Small intestine (tissue), 7 donors: Measurements from ENCODE around the gene YWHAG. TPM values are rescaled to one million over a fixed set of nuclear protein-coding genes. Genes with fewer than 3 reads are reported as not detected.
A peak's percentile ranks its signal among the peaks of the same experiment; 100 is the strongest.
"Not testable (repeated sequence)": the region's sequence is repeated elsewhere in the genome, so short reads cannot be mapped to it uniquely, and the experiment has no call there.

Experiments
- DNase-seq, 2 donors: peaks; one replicate each; pipeline versions ENCODE4 v3.0.0 to v3.0.0-alpha.2; 2013
- FAIRE-seq: peaks from 2 replicates; lab custom pipeline; 2012; peaks lifted over from hg19 to GRCh38; lab: Jason Lieb, UNC
- H3K27ac ChIP-seq, 3 donors: one replicate each; pipeline ENCODE4 v1.5.1; 2013; ENCODE audit warnings: low read length in 2 of 3, mild to moderate bottlenecking in 2 of 3, control low read depth in 1 of 3, inconsistent platforms in 1 of 3, low read depth in 1 of 3, moderate library complexity in 1 of 3
- H3K27me3 ChIP-seq, 3 donors: one replicate each; pipeline ENCODE4 v1.6.1; 2013; ENCODE audit warnings: low read length in 3 of 3, inconsistent platforms in 1 of 3; ENCODE audit not compliant: control insufficient read depth in 3 of 3, insufficient read depth in 3 of 3
- H3K36me3 ChIP-seq, 3 donors: one replicate each; pipeline ENCODE4 v1.6.1; 2013; ENCODE audit warnings: low read length in 3 of 3, inconsistent platforms in 1 of 3, low read depth in 1 of 3, mild to moderate bottlenecking in 1 of 3, moderate library complexity in 1 of 3; ENCODE audit not compliant: control insufficient read depth in 3 of 3, insufficient read depth in 2 of 3
- H3K4me1 ChIP-seq, 3 donors: one replicate each; pipeline ENCODE4 v1.6.1; 2013; ENCODE audit warnings: low read length in 2 of 3, inconsistent platforms in 1 of 3, low read depth in 1 of 3, mild to moderate bottlenecking in 1 of 3, moderate library complexity in 1 of 3; ENCODE audit not compliant: control insufficient read depth in 3 of 3, insufficient read depth in 2 of 3
- H3K4me3 ChIP-seq, 3 donors: one replicate each; pipeline ENCODE4 v1.5.1; 2013; ENCODE audit warnings: low read length in 3 of 3, control low read depth in 1 of 3, inconsistent platforms in 1 of 3, low read depth in 1 of 3, mild to moderate bottlenecking in 1 of 3, moderate library complexity in 1 of 3
- H3K9me3 ChIP-seq, 2 donors: one replicate each; pipeline ENCODE4 v1.6.1; 2013; ENCODE audit warnings: low read depth in 1 of 2, low read length in 1 of 2; ENCODE audit not compliant: control insufficient read depth in 2 of 2, insufficient read depth in 1 of 2
- WGBS, 3 donors: extraction: QIAGEN DNeasy Blood & Tissue Kit; methylation state at CpG; one replicate each; pipeline ENCODE4 v1.1.7; 2013; 5-methylcytosine and 5-hydroxymethylcytosine counted together
- polyA plus RNA-seq, 4 donors: library from polyadenylated mRNA; stranded (reverse) in 3 of 4; unstranded in 1 of 4; fragments of 200-250 nt in 3 of 4; fragments of 120-200 nt in 1 of 4; gene quantifications; one replicate each; pipeline versions ENCODE4 v1.2.1 to v1.2.3, GENCODE V29; 2013
- donor health status: healthy with polysubstance abuse.
- donor health status: control.
- donor health status: control.
- donor health status: Bipolar disorder and iron deficiency.
- donor health status: healthy.

YWHAG gene
- polyA plus RNA-seq, 4 donors, result 47.4 to 80.1 (median 54.5) TPM

GRCh38 chr7:76310102-76310957, 48.5 kb downstream of the YWHAG start:
- FAIRE-seq (no peak), DNase-seq (no peak)
- Histone ChIP-seq H3K36me3 (no peaks in the 10 kb centered on the region), H3K9me3 (no peaks in the 10 kb centered on the region), H3K27ac (no peak overlapping the region), H3K4me1 (no peaks in the 10 kb centered on the region), H3K27me3 (no peaks in the 10 kb centered on the region), H3K4me3 (no peak overlapping the region)
- 26 to 55% (median 37%) methylated on average over 20 to 21 of the region's 21 CpGs for WGBS, 3 donors

GRCh38 chr7:76309341-76310101, 49.3 kb downstream of the YWHAG start:
- H3K9me3 ChIP-seq, H3K27me3 ChIP-seq, DNase-seq, H3K36me3 ChIP-seq, H3K4me3 ChIP-seq, FAIRE-seq, H3K4me1 ChIP-seq, H3K27ac ChIP-seq: not testable (repeated sequence)
- WGBS, 3 donors, result 94 to 95% (median 95%) methylated on average over 28 to 50 of the region's 50 CpGs

- 83 to 92% (median 86%) methylated on average over 12 of the region's 12 CpGs for WGBS, 3 donors
- peaks cover 0 to 10% (median 0%) of the 10 kb centered on the region in 3 donors for H3K36me3 ChIP-seq
- not testable (repeated sequence) for H3K4me3 ChIP-seq, H3K4me1 ChIP-seq, H3K27ac ChIP-seq, H3K27me3 ChIP-seq, H3K9me3 ChIP-seq, FAIRE-seq, DNase-seq
These were observed 49.9 kb downstream of the YWHAG start for GRCh38 chr7:76308874-76309273.

GRCh38 chr7:76304888-76305375, 53.9 kb downstream of the YWHAG start:
- Histone ChIP-seq H3K9me3 (no peaks in the 10 kb centered on the region), H3K27ac (peak overlapping the region in 1 of 3 donors; percentile 2), H3K4me3 (no peak overlapping the region), H3K36me3 (peaks cover 0 to 12% (median 0%) of the 10 kb centered on the region in 3 donors), H3K4me1 (peaks cover 0 to 16% (median 3%) of the 10 kb centered on the region in 3 donors), H3K27me3 (peaks cover 0 to 10% (median 0%) of the 10 kb centered on the region in 3 donors)
- 68 to 84% (median 78%) methylated on average over 9 to 10 of the region's 10 CpGs for WGBS, 3 donors
- FAIRE-seq (no peak), DNase-seq (no peak)

GRCh38 chr7:76303202-76304147, 55.3 kb downstream of the YWHAG start:
- DNase-seq (peak; percentile 65 to 84), FAIRE-seq (no peak)
- H3K27ac ChIP-seq, result peak overlapping the region; percentile 60 to 89 (median 87)
- H3K27me3 ChIP-seq, result peaks cover 0 to 10% (median 0%) of the 10 kb centered on the region in 3 donors
- H3K36me3 ChIP-seq, result peaks cover 0 to 12% (median 0%) of the 10 kb centered on the region in 3 donors
- no peaks in the 10 kb centered on the region for H3K9me3 ChIP-seq
- peak overlapping the region; percentile 64 to 88 (median 83) for H3K4me3 ChIP-seq
- peaks cover 0 to 16% (median 3%) of the 10 kb centered on the region in 3 donors for H3K4me1 ChIP-seq
- 1 to 3% (median 3%) methylated on average over 47 to 56 of the region's 56 CpGs for WGBS, 3 donors

GRCh38 chr7:76302347-76303201, 56.2 kb downstream of the YWHAG start, which contains the start of gene HSPB1:
TSS of gene HSPB1 (plus strand) at chr7:76302673. CDS start at chr7:76302713, 40 bp downstream.
- H3K4me3 ChIP-seq, result peak within 1 kb of the TSS; percentile 64 to 88 (median 83)
- WGBS, 3 donors, result 1% methylated on average over 66 to 75 of the region's 75 CpGs

GRCh38 chr7:76301000-76301399, 57.8 kb downstream of the YWHAG start:
- WGBS, 3 donors, result 68 to 90% (median 74%) methylated on average over 3 of the region's 3 CpGs
- H3K27ac ChIP-seq, result no peak overlapping the region
- H3K27me3 ChIP-seq, result peaks cover 0 to 10% (median 0%) of the 10 kb centered on the region in 3 donors
- DNase-seq (no peak), FAIRE-seq (no peak)
- H3K36me3 ChIP-seq, result peaks cover 0 to 12% (median 0%) of the 10 kb centered on the region in 3 donors
- no peaks in the 10 kb centered on the region for H3K9me3 ChIP-seq
- H3K4me3 ChIP-seq, result no peak overlapping the region
- peaks cover 0 to 29% (median 5%) of the 10 kb centered on the region in 3 donors for H3K4me1 ChIP-seq

More at GRCh38 chr7:76302347-76303201, 56.2 kb downstream of the YWHAG start, which contains the start of gene HSPB1:
- FAIRE-seq, result no peak
- Histone ChIP-seq H3K4me1 (peaks cover 0 to 19% (median 5%) of the 10 kb centered on the region in 3 donors), H3K9me3 (no peaks in the 10 kb centered on the region), H3K27me3 (peaks cover 0 to 10% (median 0%) of the 10 kb centered on the region in 3 donors), H3K27ac (peak within 1 kb of the TSS; percentile 60 to 89 (median 87)), H3K36me3 (peaks cover 0 to 12% (median 0%) of the 10 kb centered on the region in 3 donors)
- peak; percentile 74 to 83 for DNase-seq
